GM18909 (cell line): Measurements from ENCODE around the gene NALCN.

ENCODE experiments used
- ATAC-seq: cut with Tn5 transposase; IDR thresholded peaks from one replicate; pipeline ENCODE4 v1.9.1; 2021; ENCODE audit warnings: mild to moderate bottlenecking; ENCODE audit not compliant: unreplicated experiment, poor library complexity

The NALCN gene

GRCh38 chr13:101416181-101417042, at the start of gene NALCN:
Gene NALCN (minus strand): TSS chr13:101416508. CDS start chr13:101399126, 17,382 bp downstream.
- ATAC-seq, result peak; percentile 40

GRCh38 chr13:101465877-101466276, 49.6 kb upstream of the NALCN start:
- no peak for ATAC-seq

- no peak for ATAC-seq
Observed at GRCh38 chr13:101457176-101457575, 40.9 kb upstream of the NALCN start.

- ATAC-seq, result no peak
Observed at GRCh38 chr13:101455863-101456262, 39.6 kb upstream of the NALCN start.

GRCh38 chr13:101454767-101455166, 38.5 kb upstream of the NALCN start:
- ATAC-seq, result no peak

GRCh38 chr13:101453784-101454201, 37.5 kb upstream of the NALCN start:
- ATAC-seq, result peak; percentile 41

GRCh38 chr13:101452519-101453485, 36.5 kb upstream of the NALCN start, which contains the start of gene ITGBL1:
Gene ITGBL1 (plus strand): TSS chr13:101452675. CDS start chr13:101452834, 159 bp downstream.
- peak; percentile 73 for ATAC-seq

GRCh38 chr13:101451641-101452040, 35.3 kb upstream of the NALCN start:
- ATAC-seq, result no peak

GRCh38 chr13:101450749-101451130, 34.4 kb upstream of the NALCN start:
- no peak for ATAC-seq

GRCh38 chr13:101449790-101450748, 33.8 kb upstream of the NALCN start:
- no peak for ATAC-seq

GRCh38 chr13:101447852-101448251, 31.5 kb upstream of the NALCN start:
- no peak for ATAC-seq

GRCh38 chr13:101434486-101434885, 18.2 kb upstream of the NALCN start:
- ATAC-seq, result no peak

- no peak for ATAC-seq
Observed at GRCh38 chr13:101433895-101434294, 17.6 kb upstream of the NALCN start.

GRCh38 chr13:101429733-101430132, 13.4 kb upstream of the NALCN start:
- no peak for ATAC-seq

GRCh38 chr13:101425623-101426022, 9.3 kb upstream of the NALCN start:
- ATAC-seq, result no peak

- no peak for ATAC-seq
Observed at GRCh38 chr13:101425156-101425471, 8.8 kb upstream of the NALCN start.

- ATAC-seq, result no peak
Observed at GRCh38 chr13:101424381-101425155, 8.3 kb upstream of the NALCN start.

- ATAC-seq, result no peak
Observed at GRCh38 chr13:101423872-101424271, 7.6 kb upstream of the NALCN start.

GRCh38 chr13:101417501-101417900, 1.2 kb upstream of the NALCN start:
- no peak for ATAC-seq
